HuH-7 (cell line): ENCODE data around the gene IKZF2.
"Not testable (repeated sequence)": the region's sequence is repeated elsewhere in the genome, so short reads cannot be mapped to it uniquely, and the experiment has no call there.

Source experiments
- DNase-seq: peaks from one replicate; pipeline ENCODE4 v3.0.0; 2011; ENCODE audit warnings: low spot score

IKZF2 gene

DNA sequence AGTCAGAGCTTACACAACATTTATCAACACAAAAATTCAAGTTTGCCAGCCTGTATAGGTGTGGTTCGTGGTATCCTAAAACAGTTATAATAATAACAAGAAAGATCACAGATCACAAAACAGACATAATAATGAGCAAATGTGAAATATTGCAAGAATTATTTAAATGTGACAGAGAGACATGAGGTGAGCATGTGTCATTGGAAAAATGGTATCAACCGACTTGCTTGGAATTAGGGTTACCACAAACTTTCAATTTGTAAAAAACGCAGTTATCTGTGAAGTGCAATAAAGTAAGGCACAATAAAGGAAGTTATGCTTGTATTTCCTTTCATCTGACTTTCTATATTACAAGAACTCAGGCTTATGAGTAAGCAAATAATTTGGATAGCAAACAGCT is 116.8 kb downstream of the IKZF2 start:
- DNase-seq = no peak

DNA sequence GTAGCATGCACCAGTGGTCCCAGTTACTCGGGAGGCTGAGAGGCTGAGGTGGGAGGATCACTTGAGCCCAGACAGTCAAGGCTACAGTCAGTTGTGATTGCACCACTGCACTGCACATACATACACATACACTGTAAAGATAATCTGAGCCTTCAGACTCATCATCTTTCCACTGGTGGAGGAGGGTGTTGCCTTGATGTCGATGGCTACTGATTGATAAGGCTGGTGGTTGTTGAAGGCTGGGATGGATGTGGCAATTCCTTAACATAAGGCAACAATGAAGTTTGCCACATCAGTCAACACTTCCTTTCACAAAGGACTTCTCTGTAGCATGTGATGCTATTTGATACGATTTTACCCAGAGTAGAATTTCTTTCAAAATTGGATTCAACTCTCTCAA is 118.8 kb downstream of the IKZF2 start:
- DNase-seq = no peak

GRCh38 chr2:213022987-213023386 is 128.4 kb downstream of the IKZF2 start:
- no peak for DNase-seq

DNA sequence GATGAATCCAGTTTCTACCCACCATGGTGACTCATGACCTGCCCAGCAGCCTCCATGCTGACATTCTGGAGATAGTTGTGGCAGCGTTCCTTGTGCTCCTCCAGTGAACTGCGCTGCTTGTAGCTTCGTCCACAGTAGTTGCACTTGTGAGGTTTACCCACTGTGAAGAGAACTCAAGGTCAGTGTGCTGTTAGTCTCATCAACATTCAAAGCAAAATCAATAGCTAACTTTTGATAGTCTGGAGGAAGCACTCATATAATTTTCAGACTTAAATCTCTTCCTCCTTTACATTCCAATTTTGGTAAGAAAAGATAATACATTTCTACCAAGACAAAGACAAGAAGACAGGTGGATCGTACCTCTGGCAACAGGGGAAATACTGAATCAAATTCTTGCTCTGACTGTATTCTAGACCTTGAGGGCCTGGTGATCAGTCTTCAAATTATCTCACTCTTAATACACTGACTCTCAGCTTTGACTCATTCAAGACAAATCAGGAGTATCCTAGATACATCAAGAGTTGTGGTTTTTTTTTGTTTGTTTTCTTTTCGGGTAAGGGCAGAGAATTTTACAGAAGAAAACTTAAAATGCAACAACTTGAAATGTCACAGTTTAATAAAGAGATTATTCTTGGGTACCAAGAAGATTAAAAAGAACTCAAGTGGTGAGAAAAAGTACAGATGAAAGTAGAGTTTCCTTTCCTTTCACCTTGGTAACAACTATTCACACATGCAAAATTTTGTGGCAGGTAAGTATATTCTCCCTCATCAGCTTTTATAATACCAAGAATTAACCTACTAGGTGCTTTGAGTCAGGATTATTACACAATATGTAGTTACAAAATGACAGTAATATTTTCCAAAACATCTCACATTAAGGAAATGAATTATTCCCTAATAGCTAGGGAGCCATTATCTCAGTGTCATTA is 129.2 kb downstream of the IKZF2 start:
- no peak for DNase-seq

- DNase-seq = not testable (repeated sequence)
These were observed 130.5 kb downstream of the IKZF2 start for GRCh38 chr2:213020913-213021312.

DNA sequence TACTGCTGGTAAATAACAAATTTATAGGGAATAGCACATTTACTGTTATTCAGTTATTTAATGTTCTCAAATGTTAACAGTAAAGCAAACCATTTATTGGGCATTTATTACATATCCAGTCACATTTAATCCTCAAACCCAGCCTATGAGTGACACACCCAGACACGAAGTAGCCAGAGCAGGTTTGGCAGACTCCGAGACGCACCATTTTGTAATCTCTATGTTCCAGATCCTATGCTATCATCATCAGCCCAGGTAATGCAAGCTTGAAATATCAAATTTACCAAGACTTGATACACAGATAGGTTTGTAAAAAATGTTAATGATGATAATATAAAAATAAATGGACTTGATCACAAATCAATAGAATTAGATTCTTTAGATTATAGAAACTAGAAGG is 131.1 kb downstream of the IKZF2 start:
- DNase-seq = no peak

DNA sequence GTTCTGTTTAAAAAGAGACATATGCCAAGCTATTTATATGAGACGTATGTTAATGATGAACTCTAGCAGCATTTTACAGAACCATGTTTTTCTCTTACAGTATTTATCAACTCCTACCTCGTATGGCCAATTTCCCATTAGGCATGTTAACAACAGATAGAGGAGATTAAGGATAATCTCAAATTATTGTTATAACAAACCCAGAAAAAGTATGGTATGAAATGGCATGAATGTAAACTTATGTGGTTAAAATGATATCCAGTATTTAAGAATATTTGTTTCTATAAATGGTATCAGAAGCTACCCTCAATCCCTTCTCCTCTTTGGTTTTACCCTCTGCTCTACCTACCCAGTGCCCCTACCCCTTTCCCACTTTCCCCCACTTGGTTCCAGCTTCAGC is 132.0 kb downstream of the IKZF2 start:
- no peak for DNase-seq

DNA sequence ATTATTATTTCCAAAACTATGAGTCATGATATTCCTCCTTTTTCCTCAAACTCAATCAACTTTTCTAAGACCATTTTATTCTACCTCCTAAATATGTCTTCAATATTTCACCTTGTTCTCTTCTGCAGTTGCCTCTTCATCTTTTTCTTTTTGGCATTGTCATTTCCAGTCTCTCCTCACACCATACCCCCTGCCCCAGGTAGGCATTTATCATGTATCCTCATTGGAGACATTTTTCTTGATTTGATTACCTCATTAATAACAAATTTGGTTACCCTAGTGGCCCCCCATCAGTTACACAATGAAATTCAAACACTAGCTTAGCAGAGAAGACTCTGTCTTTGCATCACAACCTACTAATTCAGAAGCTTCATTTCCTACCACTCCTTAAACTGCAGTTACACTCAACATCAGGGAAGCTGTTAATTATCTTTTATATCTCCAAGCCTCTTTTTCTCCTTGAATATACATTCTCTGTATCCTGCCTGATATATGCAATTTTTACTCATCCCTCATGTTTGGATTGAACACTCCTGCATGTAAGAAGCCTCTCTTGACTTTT is 133.0 kb downstream of the IKZF2 start:
- DNase-seq = no peak

GRCh38 chr2:213017404-213017803 is 134.0 kb downstream of the IKZF2 start:
- no peak for DNase-seq

GRCh38 chr2:213016984-213017351 is 134.4 kb downstream of the IKZF2 start:
- DNase-seq = no peak

DNA sequence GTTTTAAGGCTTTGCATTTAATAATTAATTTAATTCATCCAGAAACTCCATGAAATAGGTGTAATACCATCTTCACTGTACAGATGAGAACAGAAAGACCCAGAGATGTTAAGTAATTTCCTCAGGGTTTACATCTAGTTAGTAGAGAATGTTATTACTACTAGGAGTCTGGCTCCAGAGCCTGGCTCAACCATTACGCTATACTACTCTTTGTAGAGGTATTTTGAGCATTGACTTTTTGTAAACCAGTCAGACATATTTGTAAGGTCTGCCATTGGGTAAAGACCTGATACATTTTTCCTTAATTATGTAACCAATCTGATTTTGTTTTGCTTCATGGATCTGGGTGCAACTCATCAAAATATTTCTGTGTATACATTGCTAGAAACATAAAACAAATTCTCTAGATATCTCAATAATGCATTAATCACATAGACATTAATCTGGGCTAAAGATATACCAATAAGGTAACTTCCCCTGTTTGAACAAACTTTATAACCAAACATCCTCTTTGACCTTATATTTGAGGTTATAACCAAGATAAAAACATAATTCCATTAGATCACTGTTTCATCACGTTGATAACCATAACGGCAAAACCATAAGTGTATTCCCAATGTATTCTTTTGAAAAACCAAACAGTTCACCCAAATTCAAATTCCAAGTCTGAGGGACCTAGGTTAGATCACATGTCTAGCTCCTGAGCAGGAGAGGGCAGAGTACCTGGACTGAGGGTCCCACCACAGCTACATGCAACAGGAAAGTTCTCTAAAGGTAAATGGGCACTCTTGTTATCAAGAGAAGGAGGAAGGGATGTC is 135.0 kb downstream of the IKZF2 start:
- no peak for DNase-seq

DNA sequence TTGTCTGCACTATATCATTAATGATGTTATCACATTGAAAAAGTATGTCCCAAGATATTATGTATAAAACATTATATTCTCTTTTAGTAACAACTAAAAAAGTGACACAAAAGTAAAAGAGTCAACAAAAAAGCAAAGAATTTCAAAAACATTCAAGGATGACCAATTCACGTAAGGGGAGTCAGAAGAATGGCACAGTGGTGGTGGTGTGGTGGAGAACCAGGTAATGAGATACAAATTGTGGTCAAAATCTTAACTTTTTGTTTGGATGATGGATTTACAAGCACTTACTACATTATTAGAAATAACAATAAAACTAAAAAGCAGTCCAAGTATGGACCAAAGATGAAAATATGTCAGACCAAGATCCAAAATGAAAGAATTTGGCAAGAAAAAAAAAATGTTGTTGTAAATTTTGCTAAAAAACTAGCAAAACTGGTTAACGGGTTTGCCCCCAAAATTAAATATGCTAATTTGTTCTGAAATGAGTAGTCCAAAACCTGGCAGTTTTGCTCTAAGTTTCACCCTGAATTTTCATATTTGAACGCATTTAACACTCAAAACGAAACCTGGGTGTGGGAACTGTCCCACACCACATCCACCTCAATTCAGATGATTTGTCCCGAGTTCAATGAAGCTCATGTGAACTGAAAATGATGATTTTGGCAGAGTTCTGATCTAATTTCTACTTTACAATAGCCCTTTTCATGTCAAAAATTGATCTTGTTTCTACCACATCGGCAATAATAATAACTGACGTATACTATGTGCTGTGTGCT is 135.8 kb downstream of the IKZF2 start:
- DNase-seq = no peak

DNA sequence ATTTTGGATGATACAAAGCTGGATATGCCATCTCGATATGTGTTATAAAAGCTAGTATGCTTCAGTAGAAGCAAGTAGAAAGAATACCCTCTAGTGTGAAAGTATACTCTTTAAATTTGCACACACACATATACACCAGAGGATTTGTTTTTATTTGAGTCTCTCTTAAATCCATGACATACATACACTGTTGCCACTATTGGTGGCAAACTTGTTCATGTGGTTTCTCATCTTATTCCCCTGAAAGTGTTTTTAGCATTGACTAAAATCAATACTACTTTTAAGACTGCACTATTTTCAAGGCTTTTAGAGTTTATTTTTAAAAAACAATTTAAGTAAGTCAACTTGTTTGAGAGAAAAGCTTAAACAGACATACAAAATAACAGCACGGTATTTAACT is 137.4 kb downstream of the IKZF2 start:
- DNase-seq = no peak

DNA sequence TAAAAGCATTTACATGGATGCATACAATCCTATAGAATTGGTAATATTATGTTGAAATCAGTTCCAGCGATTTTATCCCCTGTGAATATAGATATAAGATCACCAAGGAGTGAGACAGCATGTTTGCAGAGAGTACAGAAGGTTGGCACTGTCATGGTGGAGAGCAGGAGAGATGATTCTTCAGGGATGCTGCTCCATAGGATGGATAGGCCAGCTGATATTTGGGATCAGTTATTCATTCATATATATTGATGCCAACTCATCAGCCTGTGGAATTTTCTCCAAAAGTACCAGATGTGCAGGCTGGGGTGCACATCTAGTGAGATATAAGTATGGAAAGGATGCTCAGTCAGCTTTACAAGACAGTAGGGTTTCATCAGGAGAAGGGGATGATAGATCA is 139.9 kb downstream of the IKZF2 start:
- DNase-seq = no peak

DNA sequence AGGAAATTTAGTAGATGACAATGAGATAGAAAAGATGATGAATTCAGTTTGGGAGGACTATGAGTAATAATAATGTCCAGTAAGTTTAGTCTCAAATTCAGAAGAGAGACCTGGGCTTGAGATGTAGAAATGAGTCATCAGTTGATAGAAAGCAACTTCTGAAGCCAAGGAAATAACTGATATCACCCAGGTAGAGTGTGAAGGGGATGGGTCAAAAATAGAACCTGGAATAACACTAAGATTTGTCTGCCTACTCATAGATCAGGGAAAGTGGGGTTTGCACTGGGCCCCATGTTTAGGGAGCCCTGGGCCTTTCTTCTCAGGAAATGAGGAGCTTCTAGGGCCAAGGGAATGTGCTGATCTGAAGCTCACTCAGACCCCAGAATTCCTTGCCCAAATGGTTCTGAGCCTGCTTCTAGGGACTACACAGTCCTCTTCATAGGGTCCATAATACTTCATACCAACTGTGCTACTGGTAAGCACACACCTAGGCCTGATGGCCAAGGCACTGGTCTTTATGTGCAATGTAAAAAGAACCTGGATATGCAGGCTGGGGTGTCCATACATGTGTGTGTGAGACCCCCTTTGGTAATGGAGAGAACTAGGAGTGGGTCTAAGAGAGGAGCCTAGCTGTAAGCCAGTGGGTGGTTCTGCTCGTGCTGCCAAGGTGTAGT is 141.2 kb downstream of the IKZF2 start:
- DNase-seq = no peak

DNA sequence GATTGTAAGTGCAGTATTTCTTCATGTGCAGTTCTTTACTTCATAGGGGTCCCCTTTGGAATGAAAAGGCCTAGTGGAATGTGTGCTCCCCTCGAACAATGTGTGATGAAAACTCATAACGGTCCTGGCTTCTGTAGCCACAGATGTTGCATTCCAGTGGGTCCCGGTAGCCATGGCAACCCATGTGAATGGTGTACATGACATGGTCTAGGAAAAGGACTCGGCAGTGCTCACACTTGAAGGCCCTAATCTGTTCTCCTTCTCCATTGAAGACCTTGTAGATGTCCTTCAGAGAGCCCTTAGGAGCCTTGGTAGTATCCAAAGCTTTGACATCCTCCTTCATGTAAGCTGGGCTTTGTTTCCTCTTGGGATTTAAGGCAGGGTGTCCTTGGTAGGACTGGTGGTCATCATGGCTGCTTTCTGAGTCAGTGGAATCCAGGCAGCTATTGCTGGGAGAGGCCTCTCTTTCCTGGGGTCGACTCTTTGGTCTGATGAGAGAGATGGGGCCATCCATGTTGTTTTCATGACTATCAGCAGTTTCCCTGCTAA is 144.0 kb downstream of the IKZF2 start:
- DNase-seq = no peak

DNA sequence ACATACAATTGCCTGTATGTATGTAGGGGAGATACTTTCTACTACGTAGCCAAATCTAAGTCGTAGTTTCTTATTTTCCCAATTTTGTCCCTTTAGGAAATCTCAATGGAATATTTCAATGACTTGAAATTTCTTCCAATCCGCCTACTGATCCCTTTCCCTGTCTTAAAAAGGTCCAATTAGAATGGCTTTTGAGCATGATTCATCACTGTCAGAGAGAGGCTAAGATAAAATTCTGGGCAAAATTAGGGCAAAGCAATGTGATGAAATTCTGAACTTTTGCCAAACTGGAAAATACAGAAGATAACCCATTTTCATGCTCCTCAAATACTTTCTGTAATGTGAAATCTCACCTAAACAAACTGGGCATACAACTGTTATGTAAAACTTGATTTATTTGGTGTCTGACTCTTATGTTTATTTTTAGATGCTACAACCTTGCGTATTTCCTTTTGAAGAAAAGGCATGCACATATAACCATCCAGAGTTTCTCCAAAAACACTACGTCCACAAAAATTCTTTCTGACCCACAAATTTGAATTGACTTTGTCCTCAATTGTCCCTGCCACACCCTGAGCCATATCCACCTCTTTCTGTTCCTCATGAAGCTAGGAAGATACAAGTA is 147.1 kb downstream of the IKZF2 start:
- DNase-seq = no peak

DNA sequence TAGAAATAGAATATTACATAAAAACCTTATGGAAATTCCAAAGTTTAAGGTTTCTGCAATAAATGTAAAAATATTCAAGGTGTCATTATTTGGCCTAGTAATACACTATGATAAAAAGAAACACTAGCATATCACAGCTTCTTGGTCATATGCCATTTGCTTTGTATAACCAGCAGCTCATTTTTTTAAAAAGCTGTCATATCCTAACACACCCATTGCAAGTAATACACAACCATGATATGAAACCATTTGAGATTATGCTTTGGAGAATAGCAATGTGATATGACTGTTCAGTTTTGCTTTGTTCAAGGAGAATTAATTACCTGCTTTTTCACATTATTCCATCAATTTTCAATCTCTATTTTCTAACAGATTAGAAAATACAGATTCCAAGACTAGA is 149.0 kb downstream of the IKZF2 start:
- DNase-seq = no peak

- no peak for DNase-seq
These were observed 150.0 kb downstream of the IKZF2 start for GRCh38 chr2:213001297-213001910.

DNA sequence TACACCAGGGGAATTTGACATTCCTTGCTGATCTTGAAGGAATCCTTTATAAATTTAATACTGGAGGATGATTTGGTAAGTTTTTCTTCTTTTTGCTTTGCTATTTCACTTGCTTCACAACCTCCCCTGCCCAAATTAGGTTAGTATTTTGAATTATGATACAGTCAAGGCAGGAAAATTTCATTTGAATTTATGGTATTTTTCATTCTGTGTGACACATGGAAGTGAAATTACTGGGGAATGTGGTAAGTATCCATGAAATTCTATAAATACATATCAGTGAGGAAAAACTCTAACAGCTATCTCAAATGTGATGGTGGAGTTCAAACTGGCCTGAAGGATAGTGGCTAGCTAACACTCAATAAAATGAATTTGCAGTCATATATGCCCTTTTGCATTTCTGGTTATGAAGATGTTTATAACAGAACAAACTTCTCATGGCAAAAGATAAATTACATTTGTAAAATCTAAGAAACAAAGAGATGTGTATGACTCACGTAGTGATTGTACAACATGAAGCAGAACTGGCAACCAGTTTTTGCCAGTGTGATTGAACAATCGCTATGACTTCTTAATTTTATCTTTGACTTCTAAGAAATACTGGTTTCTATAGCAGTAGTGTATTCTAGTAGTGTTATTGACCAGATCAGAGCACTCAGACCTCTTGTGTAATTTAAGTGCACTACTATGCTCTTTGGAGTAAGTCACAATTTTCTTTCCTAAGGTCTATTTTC is 152.6 kb downstream of the IKZF2 start:
- no peak for DNase-seq
